GM12873 (cell line): ENCODE measurements around the gene MAGEF1.

ENCODE experiments used
- TF ChIP-seq, protein P1 (sequence below): IDR thresholded peaks from 2 replicates; pipeline ENCODE4 v1.5.1; 2012; ENCODE audit warnings: low read depth, mild to moderate bottlenecking, moderate library complexity, low read length, control low read depth; ENCODE audit not compliant: insufficient read depth; ENCODE audit errors: missing control alignments

MAGEF1 gene

DNA sequence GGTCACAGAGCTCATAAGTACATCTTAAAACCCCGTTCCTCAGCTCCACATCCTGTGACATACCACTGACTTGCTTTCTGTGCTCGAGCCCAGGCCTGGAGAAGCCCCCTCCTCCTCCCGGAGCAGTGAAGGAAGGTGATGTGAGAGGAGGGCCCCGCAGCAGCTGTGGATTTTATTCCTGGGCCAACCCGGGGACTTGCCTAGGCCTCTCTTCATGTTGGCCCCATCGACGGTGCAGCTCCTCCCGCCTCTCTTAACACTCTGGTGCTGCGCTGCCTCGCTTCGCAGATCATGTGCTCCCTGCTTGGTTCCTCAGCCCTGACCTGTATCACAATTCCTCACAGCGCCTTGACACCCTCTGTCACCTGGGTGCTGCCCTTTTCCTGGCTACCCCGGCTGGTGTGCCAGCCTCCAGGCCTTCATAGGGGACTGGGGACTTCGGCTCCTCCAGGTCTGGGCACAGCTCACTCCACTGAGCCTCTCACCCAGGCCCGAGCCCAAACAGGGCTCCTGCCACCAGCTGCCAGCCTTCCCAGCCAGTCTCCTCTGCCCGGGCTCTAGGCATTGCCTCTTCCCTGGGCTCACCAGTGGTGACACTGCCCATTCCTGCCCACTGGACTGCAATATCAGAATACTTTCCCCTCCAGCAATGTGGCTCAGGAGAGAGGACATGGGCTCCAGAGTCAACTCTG lies 21.5 kb downstream of the MAGEF1 start:
- TF ChIP-seq, protein P1, sequence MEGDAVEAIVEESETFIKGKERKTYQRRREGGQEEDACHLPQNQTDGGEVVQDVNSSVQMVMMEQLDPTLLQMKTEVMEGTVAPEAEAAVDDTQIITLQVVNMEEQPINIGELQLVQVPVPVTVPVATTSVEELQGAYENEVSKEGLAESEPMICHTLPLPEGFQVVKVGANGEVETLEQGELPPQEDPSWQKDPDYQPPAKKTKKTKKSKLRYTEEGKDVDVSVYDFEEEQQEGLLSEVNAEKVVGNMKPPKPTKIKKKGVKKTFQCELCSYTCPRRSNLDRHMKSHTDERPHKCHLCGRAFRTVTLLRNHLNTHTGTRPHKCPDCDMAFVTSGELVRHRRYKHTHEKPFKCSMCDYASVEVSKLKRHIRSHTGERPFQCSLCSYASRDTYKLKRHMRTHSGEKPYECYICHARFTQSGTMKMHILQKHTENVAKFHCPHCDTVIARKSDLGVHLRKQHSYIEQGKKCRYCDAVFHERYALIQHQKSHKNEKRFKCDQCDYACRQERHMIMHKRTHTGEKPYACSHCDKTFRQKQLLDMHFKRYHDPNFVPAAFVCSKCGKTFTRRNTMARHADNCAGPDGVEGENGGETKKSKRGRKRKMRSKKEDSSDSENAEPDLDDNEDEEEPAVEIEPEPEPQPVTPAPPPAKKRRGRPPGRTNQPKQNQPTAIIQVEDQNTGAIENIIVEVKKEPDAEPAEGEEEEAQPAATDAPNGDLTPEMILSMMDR = no peak

DNA sequence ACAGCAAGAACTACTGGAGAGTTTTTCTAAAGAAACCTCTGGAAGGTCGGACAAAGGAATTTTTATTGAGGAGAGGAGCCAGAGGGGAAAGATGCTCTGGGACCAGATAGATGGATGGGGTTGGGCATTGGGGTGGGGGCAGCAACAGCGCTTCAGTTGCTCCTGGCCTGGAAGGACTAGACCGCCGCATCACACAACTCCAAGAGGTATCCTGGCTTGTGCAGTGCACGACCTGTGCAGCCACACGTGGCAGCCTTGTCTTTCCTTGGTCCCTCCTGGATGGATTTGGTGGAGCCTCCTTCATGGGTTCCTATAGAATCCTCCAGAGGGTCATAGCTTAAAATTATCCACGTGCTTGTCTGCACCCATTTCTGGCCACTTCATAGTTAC lies 23.0 kb downstream of the MAGEF1 start:
- TF ChIP-seq, protein P1 = no peak

DNA sequence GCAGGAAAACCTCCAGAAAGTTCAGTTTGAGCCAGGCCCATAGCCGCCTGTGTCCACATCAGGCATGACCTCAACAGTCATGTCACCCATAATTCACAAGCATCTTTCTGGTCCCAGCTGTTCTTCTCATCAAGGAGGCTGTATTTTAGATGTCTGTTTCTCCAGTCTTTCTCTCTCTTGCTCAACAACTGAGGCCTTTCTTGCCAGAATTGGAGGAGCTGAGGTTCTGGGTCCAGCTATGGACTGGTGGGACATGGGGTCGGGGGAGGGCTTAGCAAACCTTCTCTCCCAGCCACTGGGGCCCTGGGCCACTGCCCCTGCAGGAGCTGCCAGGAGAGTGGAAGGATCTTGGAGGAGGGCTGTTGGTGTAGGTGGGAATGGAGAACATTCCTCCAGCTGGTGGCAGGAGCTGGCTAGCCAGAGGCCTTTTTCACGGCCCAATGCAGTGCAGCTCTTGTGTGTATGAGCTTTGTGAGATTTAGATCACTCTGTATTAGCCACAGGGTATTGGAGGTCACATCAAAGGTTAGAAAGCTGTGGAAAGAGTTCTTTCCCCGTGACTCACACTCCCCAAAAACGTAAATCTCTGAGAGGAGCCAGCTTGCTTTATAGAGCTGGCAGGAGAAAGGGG lies 23.5 kb downstream of the MAGEF1 start:
- TF ChIP-seq, protein P1 = no peak

DNA sequence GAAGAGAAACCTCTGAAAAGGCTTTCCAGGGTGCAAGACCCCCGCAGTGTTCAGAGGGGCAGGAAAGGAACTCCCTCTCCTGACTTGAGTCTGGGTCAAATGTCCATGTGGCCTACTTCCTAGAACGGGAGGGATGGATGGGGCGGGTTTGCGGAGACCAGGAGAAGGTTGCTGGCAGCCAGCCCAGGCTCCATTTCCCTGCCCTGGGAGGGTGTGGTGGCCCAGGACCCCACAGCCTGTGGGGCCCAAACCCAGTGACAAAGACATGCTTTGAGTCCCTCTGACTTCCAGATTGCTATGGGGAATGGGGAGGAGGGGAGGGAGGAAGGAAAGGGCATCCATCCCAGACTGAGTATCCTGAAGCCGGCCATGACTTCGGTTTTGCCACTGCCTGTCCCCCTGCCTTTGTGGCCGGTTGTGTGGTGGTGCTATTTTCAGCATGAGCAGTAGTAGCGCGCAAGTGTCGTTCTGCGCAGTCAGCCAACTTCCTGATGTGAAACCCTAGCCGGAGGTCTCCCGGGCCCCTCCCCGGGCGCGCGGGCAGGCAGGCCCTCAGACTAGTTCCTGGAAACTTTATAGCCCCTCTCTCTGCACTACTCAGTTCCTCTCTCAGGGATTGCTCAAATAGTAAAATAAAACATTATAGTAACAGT lies 24.4 kb downstream of the MAGEF1 start:
- TF ChIP-seq, protein P1 = no peak

DNA sequence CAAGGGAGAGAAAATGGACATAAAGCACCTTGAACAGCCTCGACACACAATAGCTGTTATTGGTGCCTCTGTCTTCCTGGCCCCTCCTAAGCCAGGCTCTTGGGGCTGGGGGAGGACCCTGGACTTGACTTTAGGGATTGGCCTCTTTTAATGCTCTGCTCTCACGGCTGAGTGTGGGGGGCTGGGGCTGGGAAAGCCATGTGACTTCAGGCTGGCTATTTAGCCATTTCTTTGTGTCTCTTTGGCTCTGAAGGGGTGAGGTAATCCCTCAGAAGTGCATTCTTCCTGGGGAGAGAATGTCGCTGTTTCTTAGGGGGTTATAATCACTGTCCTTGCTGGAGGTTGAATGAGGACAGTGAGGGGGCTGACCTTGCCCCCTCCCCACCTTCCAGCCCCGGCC lies 26.2 kb downstream of the MAGEF1 start:
- TF ChIP-seq, protein P1 = no peak

DNA sequence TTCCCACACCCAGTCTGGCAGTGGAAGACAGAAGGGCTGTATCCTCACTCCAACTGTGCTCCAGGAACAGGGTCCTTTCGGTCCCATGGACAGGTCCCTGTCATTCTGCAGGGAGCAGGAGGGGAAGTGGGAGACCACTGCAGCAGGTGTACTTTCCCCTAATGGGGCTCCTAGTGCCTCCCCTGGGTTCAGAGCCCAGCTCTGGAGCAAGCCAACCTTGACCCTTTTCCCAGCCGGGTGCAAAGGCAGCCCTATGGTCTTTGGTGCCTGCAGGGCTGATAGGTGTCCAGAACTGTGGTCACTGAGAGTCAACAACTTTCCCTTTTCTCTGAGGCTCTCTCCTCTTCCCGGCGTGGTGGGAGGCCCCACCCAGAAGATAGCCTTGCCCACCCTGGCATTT lies 26.8 kb downstream of the MAGEF1 start:
- TF ChIP-seq, protein P1 = no peak

DNA sequence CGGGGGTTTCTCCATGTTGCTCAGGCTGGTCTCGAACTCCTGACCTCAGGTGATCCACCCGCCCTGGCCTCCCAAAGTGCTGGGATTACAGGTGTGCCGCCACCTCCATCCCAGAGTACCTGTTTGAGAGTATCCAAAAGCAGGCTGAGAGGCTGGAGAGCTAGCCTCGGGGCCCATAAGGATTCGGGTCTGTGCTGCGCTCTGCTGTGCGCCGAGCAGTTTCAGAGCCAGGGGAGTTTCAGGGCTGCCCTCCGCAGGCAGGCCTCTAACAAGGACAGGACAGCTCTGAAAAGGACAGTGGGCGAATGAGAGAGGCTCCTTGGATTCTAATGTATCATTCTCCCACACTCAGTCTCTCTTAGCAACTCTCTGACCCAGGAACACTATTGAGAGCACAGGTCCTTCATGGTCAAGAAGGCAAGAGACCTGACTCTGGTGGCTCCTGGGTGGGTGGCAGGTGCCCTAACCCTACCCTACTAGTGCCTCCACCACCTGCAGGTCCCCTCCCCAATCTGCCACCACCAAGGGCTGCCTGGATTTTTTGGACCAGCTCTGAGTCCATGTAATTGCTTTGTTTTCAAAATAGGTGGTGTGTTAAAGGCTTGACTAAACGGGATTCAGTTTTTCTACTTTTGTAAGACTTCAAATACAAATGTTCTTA lies 27.8 kb downstream of the MAGEF1 start:
- TF ChIP-seq, protein P1 = no peak
